ENCODE measurements around the gene ASCL1. TPM values are rescaled to one million over a fixed set of nuclear protein-coding genes. Genes with fewer than 3 reads are reported as not detected.

The ASCL1 gene
- total and polyA plus RNA-seq, 2 of the 13 experiments (the other 11 are each of a cell fraction or from before 2014, with no cell fraction given): not detected

DNA sequence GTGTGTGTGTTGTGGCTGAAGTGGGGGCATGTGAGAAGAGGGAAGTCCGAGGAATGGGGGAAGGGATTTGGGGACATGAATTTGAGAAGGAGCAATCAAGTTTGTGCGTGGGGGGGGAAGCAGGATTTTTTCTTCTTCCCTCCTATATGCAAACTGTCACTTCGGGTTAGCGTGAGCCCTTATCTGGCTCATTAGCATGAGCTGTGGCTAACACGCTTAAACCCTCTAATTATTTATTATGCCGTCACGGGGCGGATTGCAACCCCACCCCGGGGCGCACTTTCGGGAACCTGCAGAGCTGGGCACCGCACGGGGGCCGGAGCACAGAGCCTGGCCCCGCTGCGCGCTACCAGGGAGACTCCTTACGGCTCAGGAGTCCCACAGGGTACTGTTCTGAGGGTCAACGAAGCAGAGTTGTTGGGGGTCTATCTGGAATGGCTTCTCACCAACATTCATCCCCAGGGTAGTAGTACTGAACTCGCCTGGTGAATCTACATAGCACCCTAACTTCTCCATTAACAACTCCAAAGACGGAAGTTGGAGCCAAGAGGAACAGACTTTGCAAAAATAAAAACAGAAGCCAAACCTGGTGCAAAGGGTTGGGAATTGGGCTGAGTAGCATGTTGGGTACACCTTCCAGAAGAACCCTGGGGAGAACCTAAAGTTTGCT, 6.4 kb upstream of the ASCL1 start:
- H3K9ac ChIP-seq (ENCODE audit: insufficient read depth, low read depth, low read length): no peak overlapping the region
- 82% methylated on average over 20 of the region's 21 CpGs for whole genome bisulfite sequencing (ENCODE audit: low lambda C conversion rate)
- H3K4me2 ChIP-seq (ENCODE audit: low read depth, low read length): no peak overlapping the region
- in situ Hi-C loops (cut with HindIII; ENCODE audit: extremely low pct_ligation_motif_present, low pct_unique_long_range_greater_than_20kb): no loop called here
- no peak overlapping the region for H2AFZ ChIP-seq (ENCODE audit: low read length)
- H3K36me3 ChIP-seq (replicated peaks in 1 of 2; ENCODE audit: control insufficient read depth in 1 of 2, insufficient read depth in 2 of 2, low read length in 2 of 2): no peaks in the 10 kb centered on the region
- peaks cover 21% of the 10 kb centered on the region for H3K4me1 ChIP-seq (ENCODE audit: insufficient read depth, low read length)
- intact Hi-C loops (cut with micrococcal nuclease; ENCODE audit: unreplicated experiment): loop anchor here (1.0 kb wide), 2 partner anchors 553 to 597 kb away; no protein-coding TSS in a partner anchor
- no peak overlapping the region for H3K27ac ChIP-seq (ENCODE audit: extremely low read length, insufficient read depth, low read length)
- no peaks in the 10 kb centered on the region for H3K79me2 ChIP-seq (ENCODE audit: insufficient read depth, low read length)
- H4K20me1 ChIP-seq (ENCODE audit: insufficient read depth, low read length): no peaks in the 10 kb centered on the region
- H3K4me3 ChIP-seq (replicated peaks in 1 of 3; ENCODE audit: insufficient read depth in 1 of 3, low read depth in 2 of 3, low read length in 3 of 3): no peak overlapping the region
- ATAC-seq (no peak), FAIRE-seq (no peak), DNase-seq (ENCODE audit: low spot score) (no peak)
- ChIA-PET POLR2A (interaction anchor here (1.0 to 1.1 kb wide), 2 partner anchors 66 to 67 kb away, joined by 3 read pairs; no protein-coding TSS in a partner anchor), CTCF (ENCODE audit: low intra/inter-chr PET ratio, low total read pairs) (interaction anchor here (1.1 to 3.0 kb wide), 2 partner anchors 68 to 598 kb away, joined by 3 to 31 read pairs; no protein-coding TSS in a partner anchor)
- peaks cover 2 to 20% of the 10 kb centered on the region in 2 experiments; a peak in 4 of 5 replicates for H3K27me3 ChIP-seq (ENCODE audit: control insufficient read depth in 1 of 2, insufficient read depth in 2 of 2, low read length in 2 of 2)
- H3K9me3 ChIP-seq (ENCODE audit: low read length): no peaks in the 10 kb centered on the region
- BruUV-seq (replicated peaks): no TSS peak
- TF ChIP-seq MIXL1 (CRISPR knock-in tag; IDR thresholded peaks at IDR 0.05) (no peak), SMARCE1 (IDR thresholded peaks at IDR 0.05; ENCODE audit: borderline replicate concordance) (no peak), STAT5B (CRISPR knock-in tag; IDR thresholded peaks at IDR 0.05) (no peak), ZNF468 (CRISPR knock-in tag; IDR thresholded peaks at IDR 0.05) (no peak), CBX1 (IDR thresholded peaks at IDR 0.05; ENCODE audit: low read depth) (no peak), HOXA9 (CRISPR knock-in tag; IDR thresholded peaks at IDR 0.05; ENCODE audit: borderline replicate concordance) (no peak), PLRG1 (conservative IDR thresholded peaks at IDR 0.05) (no peak), GPN1 (CRISPR knock-in tag; IDR thresholded peaks at IDR 0.05; ENCODE audit: borderline replicate concordance) (no peak), CC2D1A (CRISPR knock-in tag; IDR thresholded peaks at IDR 0.05) (no peak), MZF1 (CRISPR knock-in tag; IDR thresholded peaks at IDR 0.05; ENCODE audit: borderline replicate concordance) (no peak)
- TF ChIP-seq, protein P1, sequence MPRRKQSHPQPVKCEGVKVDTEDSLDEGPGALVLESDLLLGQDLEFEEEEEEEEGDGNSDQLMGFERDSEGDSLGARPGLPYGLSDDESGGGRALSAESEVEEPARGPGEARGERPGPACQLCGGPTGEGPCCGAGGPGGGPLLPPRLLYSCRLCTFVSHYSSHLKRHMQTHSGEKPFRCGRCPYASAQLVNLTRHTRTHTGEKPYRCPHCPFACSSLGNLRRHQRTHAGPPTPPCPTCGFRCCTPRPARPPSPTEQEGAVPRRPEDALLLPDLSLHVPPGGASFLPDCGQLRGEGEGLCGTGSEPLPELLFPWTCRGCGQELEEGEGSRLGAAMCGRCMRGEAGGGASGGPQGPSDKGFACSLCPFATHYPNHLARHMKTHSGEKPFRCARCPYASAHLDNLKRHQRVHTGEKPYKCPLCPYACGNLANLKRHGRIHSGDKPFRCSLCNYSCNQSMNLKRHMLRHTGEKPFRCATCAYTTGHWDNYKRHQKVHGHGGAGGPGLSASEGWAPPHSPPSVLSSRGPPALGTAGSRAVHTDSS (CRISPR knock-in tag; conservative IDR thresholded peaks at IDR 0.05): no peak
- TF ChIP-seq, protein P2, sequence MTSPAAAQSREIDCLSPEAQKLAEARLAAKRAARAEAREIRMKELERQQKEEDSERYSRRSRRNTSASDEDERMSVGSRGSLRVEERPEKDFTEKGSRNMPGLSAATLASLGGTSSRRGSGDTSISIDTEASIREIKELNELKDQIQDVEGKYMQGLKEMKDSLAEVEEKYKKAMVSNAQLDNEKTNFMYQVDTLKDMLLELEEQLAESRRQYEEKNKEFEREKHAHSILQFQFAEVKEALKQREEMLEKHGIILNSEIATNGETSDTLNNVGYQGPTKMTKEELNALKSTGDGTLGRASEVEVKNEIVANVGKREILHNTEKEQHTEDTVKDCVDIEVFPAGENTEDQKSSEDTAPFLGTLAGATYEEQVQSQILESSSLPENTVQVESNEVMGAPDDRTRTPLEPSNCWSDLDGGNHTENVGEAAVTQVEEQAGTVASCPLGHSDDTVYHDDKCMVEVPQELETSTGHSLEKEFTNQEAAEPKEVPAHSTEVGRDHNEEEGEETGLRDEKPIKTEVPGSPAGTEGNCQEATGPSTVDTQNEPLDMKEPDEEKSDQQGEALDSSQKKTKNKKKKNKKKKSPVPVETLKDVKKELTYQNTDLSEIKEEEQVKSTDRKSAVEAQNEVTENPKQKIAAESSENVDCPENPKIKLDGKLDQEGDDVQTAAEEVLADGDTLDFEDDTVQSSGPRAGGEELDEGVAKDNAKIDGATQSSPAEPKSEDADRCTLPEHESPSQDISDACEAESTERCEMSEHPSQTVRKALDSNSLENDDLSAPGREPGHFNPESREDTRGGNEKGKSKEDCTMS (CRISPR knock-in tag; conservative IDR thresholded peaks at IDR 0.05): no peak
- TF ChIP-seq, protein P3, sequence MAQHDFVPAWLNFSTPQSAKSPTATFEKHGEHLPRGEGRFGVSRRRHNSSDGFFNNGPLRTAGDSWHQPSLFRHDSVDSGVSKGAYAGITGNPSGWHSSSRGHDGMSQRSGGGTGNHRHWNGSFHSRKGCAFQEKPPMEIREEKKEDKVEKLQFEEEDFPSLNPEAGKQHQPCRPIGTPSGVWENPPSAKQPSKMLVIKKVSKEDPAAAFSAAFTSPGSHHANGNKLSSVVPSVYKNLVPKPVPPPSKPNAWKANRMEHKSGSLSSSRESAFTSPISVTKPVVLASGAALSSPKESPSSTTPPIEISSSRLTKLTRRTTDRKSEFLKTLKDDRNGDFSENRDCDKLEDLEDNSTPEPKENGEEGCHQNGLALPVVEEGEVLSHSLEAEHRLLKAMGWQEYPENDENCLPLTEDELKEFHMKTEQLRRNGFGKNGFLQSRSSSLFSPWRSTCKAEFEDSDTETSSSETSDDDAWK (CRISPR knock-in tag; IDR thresholded peaks at IDR 0.05): no peak
- TF ChIP-seq, protein P4, sequence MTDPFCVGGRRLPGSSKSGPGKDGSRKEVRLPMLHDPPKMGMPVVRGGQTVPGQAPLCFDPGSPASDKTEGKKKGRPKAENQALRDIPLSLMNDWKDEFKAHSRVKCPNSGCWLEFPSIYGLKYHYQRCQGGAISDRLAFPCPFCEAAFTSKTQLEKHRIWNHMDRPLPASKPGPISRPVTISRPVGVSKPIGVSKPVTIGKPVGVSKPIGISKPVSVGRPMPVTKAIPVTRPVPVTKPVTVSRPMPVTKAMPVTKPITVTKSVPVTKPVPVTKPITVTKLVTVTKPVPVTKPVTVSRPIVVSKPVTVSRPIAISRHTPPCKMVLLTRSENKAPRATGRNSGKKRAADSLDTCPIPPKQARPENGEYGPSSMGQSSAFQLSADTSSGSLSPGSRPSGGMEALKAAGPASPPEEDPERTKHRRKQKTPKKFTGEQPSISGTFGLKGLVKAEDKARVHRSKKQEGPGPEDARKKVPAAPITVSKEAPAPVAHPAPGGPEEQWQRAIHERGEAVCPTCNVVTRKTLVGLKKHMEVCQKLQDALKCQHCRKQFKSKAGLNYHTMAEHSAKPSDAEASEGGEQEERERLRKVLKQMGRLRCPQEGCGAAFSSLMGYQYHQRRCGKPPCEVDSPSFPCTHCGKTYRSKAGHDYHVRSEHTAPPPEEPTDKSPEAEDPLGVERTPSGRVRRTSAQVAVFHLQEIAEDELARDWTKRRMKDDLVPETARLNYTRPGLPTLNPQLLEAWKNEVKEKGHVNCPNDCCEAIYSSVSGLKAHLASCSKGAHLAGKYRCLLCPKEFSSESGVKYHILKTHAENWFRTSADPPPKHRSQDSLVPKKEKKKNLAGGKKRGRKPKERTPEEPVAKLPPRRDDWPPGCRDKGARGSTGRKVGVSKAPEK (CRISPR knock-in tag; IDR thresholded peaks at IDR 0.05; ENCODE audit: borderline replicate concordance): no peak

Measured in HepG2 (cell line).